ENCODE measurements around the gene CFHR3. TPM values are rescaled to one million over a fixed set of nuclear protein-coding genes. Genes with fewer than 3 reads are reported as not detected.

The CFHR3 gene
- not detected for total RNA-seq

GRCh38 chr1:196774603-196775002 lies at the start of gene CFHR3:
Gene CFHR3, plus strand, starts transcription at chr1:196774840. Its CDS starts 47 bp downstream, at chr1:196774887.

DNA sequence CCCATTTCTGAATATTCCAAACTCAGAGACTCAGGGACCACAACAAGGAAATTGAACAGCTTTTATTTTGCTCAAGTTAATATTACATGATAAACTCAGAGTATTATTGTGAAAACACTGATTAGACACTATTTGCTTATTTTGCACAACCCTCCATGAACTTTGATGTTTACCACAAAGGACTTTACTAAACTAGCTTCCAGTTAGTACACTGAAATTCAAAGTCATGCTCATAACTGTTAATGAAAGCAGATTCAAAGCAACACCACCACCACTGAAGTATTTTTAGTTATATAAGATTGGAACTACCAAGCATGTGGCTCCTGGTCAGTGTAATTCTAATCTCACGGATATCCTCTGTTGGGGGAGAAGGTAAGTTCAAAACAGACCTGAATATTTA lies 44.9 kb downstream of the CFHR3 start, which contains the start of gene CFHR1:
CFHR1 (plus strand) TSS at position 201 of the 400 bp plus-strand sequence; CDS start at position 315, 114 bp downstream.

Other genes starting within 250 kb of the CFHR3 start
- gene KCNT2, start 166.4 kb upstream of the CFHR3 start, total RNA-seq = 49.8 TPM
- gene CFH, start 122.8 kb upstream of the CFHR3 start, total RNA-seq = 3.8 TPM
- 0.31 TPM for gene CFHR1, start 44.9 kb downstream of the CFHR3 start, total RNA-seq
- gene CFHR4, start 113.2 kb downstream of the CFHR3 start, total RNA-seq = 0.94 TPM
- not detected for gene CFHR2, start 168.9 kb downstream of the CFHR3 start, total RNA-seq
- gene CFHR5, start 202.7 kb downstream of the CFHR3 start, total RNA-seq = not detected